GM18858 (cell line): Measurements from ENCODE around the gene NECAB2.
"Not testable (repeated sequence)": the region's sequence is repeated elsewhere in the genome, so short reads cannot be mapped to it uniquely, and the experiment has no call there.

ENCODE experiments used
- ATAC-seq: cut with Tn5 transposase; IDR thresholded peaks from one replicate; pipeline ENCODE4 v1.9.1; 2021; ENCODE audit not compliant: unreplicated experiment

The NECAB2 gene

GRCh38 chr16:83935858-83936255, 32.2 kb upstream of the NECAB2 start:
- no peak for ATAC-seq

GRCh38 chr16:83936581-83937165, 31.4 kb upstream of the NECAB2 start:
- no peak for ATAC-seq

GRCh38 chr16:83937267-83937666, 30.8 kb upstream of the NECAB2 start:
- no peak for ATAC-seq

- ATAC-seq, result no peak
These were observed 29.8 kb upstream of the NECAB2 start for GRCh38 chr16:83937922-83938885.

- ATAC-seq, result no peak
These were observed 28.7 kb upstream of the NECAB2 start for GRCh38 chr16:83939266-83939855.

- no peak for ATAC-seq
These were observed 27.9 kb upstream of the NECAB2 start for GRCh38 chr16:83940119-83940518.

GRCh38 chr16:83940630-83941378, 27.2 kb upstream of the NECAB2 start:
- no peak for ATAC-seq

GRCh38 chr16:83941546-83941945, 26.5 kb upstream of the NECAB2 start:
- ATAC-seq, result not testable (repeated sequence)

- ATAC-seq, result no peak
These were observed 26.0 kb upstream of the NECAB2 start for GRCh38 chr16:83942074-83942473.

- no peak for ATAC-seq
These were observed 25.1 kb upstream of the NECAB2 start for GRCh38 chr16:83942815-83943515.

- no peak for ATAC-seq
These were observed 24.5 kb upstream of the NECAB2 start for GRCh38 chr16:83943516-83944050.

GRCh38 chr16:83945587-83945986, 22.5 kb upstream of the NECAB2 start:
- no peak for ATAC-seq

- no peak for ATAC-seq
These were observed 21.8 kb upstream of the NECAB2 start for GRCh38 chr16:83946154-83946780.

- ATAC-seq, result no peak
These were observed 21.1 kb upstream of the NECAB2 start for GRCh38 chr16:83946781-83947566.

GRCh38 chr16:83947642-83948234, 20.3 kb upstream of the NECAB2 start:
- no peak for ATAC-seq

GRCh38 chr16:83948914-83949723, 18.9 kb upstream of the NECAB2 start:
- no peak for ATAC-seq

GRCh38 chr16:83949724-83950001, 18.4 kb upstream of the NECAB2 start:
- no peak for ATAC-seq

- not testable (repeated sequence) for ATAC-seq
These were observed 17.1 kb upstream of the NECAB2 start for GRCh38 chr16:83950862-83951399.
